IMR-90 (cell line): ENCODE data around the gene MSANTD4.

ENCODE experiments used
- CHD1 ChIP-seq: IDR thresholded peaks from 2 replicates; pipeline ENCODE4 v1.6.1; 2012; ENCODE audit warnings: low read depth, low read length, improper control_type of control experiment
- CTCF ChIP-seq: conservative IDR thresholded peaks from 2 replicates; pipeline ENCODE4 v1.5.1; 2012; ENCODE audit warnings: mild to moderate bottlenecking, low read depth, low read length, improper control_type of control experiment
- ELK1 ChIP-seq: fragments of 150-350 bp; IDR thresholded peaks from 2 replicates; pipeline ENCODE4 v1.6.1; 2016; ENCODE audit warnings: low read depth, mild to moderate bottlenecking, low read length, moderate library complexity, borderline replicate concordance
- FOS ChIP-seq: fragments of 150-350 bp; IDR thresholded peaks from 2 replicates; pipeline ENCODE4 v1.6.1; 2016; ENCODE audit warnings: low read depth, low read length
- MAFK ChIP-seq: IDR thresholded peaks from 2 replicates; pipeline ENCODE4 v1.6.1; 2012; ENCODE audit warnings: low read depth, low read length, improper control_type of control experiment
- MAZ ChIP-seq: IDR thresholded peaks from 2 replicates; pipeline ENCODE4 v1.6.1; 2012; ENCODE audit warnings: low read depth, mild to moderate bottlenecking, low read length, improper control_type of control experiment, moderate library complexity, borderline replicate concordance
- MXI1 ChIP-seq: IDR thresholded peaks from 2 replicates; pipeline ENCODE4 v1.6.1; 2012; ENCODE audit warnings: low read depth, mild to moderate bottlenecking, low read length, moderate library complexity, borderline replicate concordance
- POLR2A ChIP-seq: IDR thresholded peaks from 2 replicates; pipeline ENCODE4 v1.6.1; 2012; ENCODE audit warnings: mild to moderate bottlenecking, low read depth, low read length
- TF ChIP-seq, protein P1 (sequence below): fragments of 150-350 bp; IDR thresholded peaks from 2 replicates; pipeline ENCODE4 v1.6.1; 2017; ENCODE audit warnings: mild to moderate bottlenecking, antibody characterized with exemption, low read length, low read depth

DNA sequence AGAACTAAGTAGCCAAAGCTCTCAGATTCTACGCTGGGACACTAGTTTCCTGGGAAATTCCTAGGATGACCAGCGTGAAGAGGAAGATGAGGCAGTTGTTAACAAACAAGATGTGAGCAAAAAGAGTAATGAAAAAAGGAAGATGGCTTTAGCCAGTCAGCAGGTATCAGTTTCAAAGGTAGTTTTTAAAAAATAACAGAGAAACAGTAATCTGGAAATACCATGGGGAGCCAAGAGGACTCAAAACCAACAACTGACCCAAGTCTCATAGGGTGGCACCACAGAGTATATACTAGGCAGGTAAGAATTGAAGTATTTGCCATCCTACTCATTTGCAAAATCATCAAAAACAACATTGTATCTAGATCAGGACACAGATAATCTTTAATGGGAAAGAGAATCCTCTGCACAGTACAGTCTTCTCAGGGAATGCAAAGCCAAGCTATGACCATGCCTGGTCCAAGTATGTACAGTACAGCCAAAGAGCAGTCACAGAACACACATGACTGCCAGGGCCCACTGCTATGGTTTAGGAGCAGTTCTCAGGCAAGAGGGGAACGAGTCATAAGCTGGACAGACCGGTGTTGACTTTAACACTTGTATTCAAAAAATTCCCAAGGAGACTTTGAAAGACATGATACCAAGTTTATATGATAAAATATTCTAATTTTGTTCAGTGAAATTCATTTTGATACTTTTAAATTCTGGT, 20.6 kb downstream of the MSANTD4 start:
- TF ChIP-seq, protein P1, sequence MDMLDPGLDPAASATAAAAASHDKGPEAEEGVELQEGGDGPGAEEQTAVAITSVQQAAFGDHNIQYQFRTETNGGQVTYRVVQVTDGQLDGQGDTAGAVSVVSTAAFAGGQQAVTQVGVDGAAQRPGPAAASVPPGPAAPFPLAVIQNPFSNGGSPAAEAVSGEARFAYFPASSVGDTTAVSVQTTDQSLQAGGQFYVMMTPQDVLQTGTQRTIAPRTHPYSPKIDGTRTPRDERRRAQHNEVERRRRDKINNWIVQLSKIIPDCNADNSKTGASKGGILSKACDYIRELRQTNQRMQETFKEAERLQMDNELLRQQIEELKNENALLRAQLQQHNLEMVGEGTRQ, result no peak
- TF ChIP-seq CTCF (no peak), MXI1 (no peak), FOS (no peak), POLR2A (no peak), MAZ (no peak), ELK1 (no peak), CHD1 (no peak), MAFK (no peak)
